CD4-positive, alpha-beta T cell treated with Interleukin-6 for 4 hours (primary cell): ENCODE data around the gene UGT8.
"Not testable (repeated sequence)": the region's sequence is repeated elsewhere in the genome, so short reads cannot be mapped to it uniquely, and the experiment has no call there.

Experiments used
- DNase-seq: peaks from one replicate; pipeline ENCODE4 v3.0.0-alpha.2; 2020; ENCODE audit warnings: mixed read lengths

Gene UGT8

GRCh38 chr4:114598191-114599121, at the start of gene UGT8:
TSS of gene UGT8 (plus strand) at chr4:114598807. CDS start at chr4:114622881, 24,074 bp downstream.
- peak; percentile 12 for DNase-seq

GRCh38 chr4:114549638-114550037, 49.0 kb upstream of the UGT8 start:
- no peak for DNase-seq

GRCh38 chr4:114558446-114559020, 40.1 kb upstream of the UGT8 start:
- DNase-seq, result no peak

- DNase-seq, result no peak
These were observed 37.0 kb upstream of the UGT8 start for GRCh38 chr4:114561590-114561989.

GRCh38 chr4:114562176-114562904, 36.3 kb upstream of the UGT8 start:
- no peak for DNase-seq

- no peak for DNase-seq
These were observed 34.9 kb upstream of the UGT8 start for GRCh38 chr4:114563536-114564315.

- no peak for DNase-seq
These were observed 21.2 kb upstream of the UGT8 start for GRCh38 chr4:114577386-114577785.

- DNase-seq, result no peak
These were observed 16.0 kb upstream of the UGT8 start for GRCh38 chr4:114582621-114583020.

- no peak for DNase-seq
These were observed 10.3 kb upstream of the UGT8 start for GRCh38 chr4:114588305-114588704.

GRCh38 chr4:114590360-114590759, 8.2 kb upstream of the UGT8 start:
- DNase-seq, result not testable (repeated sequence)

- DNase-seq, result no peak
These were observed 5.1 kb upstream of the UGT8 start for GRCh38 chr4:114593526-114593925.

GRCh38 chr4:114595207-114595606, 3.4 kb upstream of the UGT8 start:
- DNase-seq, result no peak

GRCh38 chr4:114595921-114596320, 2.7 kb upstream of the UGT8 start:
- DNase-seq, result no peak

GRCh38 chr4:114597410-114598115, 1.0 kb upstream of the UGT8 start:
- no peak for DNase-seq

GRCh38 chr4:114599231-114599902, 760 bp downstream of the UGT8 start:
- no peak for DNase-seq

GRCh38 chr4:114599903-114600552, 1.4 kb downstream of the UGT8 start:
- no peak for DNase-seq

GRCh38 chr4:114600672-114601071, 2.1 kb downstream of the UGT8 start:
- no peak for DNase-seq

GRCh38 chr4:114601304-114602052, 2.9 kb downstream of the UGT8 start:
- no peak for DNase-seq

GRCh38 chr4:114603497-114603896, 4.9 kb downstream of the UGT8 start:
- DNase-seq, result no peak

- DNase-seq, result no peak
These were observed 7.6 kb downstream of the UGT8 start for GRCh38 chr4:114606245-114606644.
